NCI-H2196 treated with DMSO at 0.1 percent for 48 hours (cell line): Measurements from ENCODE around the gene MAGT1.
"Not testable (repeated sequence)": the region's sequence is repeated elsewhere in the genome, so short reads cannot be mapped to it uniquely, and the experiment has no call there.

Experiments used
- DNase-seq: peaks from one replicate; lab custom pipeline; 2025; ENCODE audit not compliant: unreplicated experiment; lab: John Stamatoyannopoulos, UW

MAGT1 gene

DNA sequence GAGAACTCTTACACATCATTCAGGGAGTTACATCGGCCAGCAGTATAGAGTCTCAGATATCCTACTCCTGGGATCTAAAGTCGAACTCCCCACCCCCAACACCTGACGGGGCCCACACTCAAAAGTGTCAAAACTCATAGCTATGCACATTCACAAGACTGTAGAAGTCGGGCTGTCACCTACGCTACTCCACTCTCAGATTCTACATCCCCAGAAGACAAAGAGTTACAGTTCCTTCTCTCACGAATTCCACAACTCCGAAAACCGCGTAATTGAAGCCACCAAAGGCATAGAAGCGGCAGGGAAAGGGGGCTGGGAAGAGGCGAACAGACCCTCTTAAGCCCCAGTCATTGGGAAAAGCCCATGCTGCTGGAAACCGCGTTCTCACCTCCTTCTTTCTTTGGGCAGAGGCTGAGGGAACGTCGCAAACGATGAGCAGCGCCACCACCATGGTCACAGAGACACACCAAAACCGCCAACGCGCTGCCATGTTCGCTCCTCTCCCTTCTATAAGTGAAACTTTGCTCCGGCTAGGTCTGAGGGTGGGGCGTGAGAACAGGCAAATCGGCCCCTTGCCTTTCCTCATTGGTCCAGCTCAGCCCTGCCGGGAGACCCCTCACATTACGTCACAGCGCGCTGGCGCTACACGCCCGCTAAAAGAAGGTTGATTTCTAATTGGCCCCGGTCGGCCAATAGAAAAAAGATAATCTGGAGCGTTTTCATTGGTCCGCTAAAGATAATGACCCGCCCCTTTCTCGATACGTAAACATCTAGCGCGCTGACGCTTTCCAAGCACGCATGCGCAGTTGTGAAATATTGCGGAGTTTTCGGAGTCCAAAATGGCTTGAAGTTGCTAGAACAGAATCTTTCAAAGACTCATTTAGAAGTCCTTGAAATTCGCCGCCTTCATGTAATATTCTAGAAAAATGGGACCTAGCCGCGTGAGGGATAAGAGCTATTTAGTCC lies at the start of gene MAGT1:
Gene MAGT1 (minus strand): TSS at position 515 of the 966 bp plus-strand sequence. CDS start 25 bp downstream, at position 490.
- peak; percentile 83 for DNase-seq

DNA sequence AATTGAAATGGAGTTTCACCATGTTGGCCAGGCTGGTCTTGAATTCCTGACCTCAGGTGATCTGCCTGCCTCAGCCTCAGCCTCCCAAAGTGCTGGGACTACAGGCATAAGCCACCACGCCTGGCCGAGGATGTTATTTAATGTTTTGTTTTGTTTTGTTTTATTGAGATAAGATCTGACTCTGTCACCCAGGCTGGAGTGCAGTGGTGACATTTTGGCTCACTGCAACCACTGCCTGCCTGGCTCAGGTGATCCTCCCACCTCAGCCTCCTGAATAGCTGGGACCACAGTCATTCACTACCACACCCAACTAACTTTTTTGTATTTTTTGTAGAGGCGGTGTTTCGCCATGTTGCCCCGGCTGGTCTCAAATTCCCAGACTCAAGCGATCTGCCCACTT lies 49.8 kb upstream of the MAGT1 start:
- DNase-seq = not testable (repeated sequence)

DNA sequence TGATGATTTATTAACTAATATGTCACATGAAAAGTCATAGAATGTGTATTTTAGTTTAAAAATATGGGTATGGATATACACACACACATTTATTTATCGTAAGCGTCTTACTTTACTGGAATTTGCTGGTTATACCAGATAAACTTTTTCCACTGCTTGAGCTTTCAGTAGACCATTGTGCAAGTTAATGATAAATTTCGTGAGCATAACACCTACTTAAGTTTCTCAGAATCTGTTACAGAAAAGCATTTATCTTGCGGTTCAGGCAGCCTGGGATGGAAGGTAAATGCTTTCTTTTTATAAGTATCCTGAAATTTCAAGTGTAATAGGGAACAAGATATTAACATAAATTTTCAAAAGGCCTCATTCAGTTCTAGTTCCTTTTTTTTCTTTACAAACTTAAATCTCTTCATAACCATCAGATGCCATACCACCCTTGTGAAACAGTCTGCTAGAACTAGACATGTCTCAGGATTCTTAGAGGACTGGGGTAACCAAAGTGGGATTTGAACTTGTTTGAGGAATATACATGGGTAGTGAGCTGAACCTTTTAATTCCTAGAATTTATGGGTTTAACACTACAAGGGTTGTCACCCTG lies 42.9 kb upstream of the MAGT1 start:
- no peak for DNase-seq

DNA sequence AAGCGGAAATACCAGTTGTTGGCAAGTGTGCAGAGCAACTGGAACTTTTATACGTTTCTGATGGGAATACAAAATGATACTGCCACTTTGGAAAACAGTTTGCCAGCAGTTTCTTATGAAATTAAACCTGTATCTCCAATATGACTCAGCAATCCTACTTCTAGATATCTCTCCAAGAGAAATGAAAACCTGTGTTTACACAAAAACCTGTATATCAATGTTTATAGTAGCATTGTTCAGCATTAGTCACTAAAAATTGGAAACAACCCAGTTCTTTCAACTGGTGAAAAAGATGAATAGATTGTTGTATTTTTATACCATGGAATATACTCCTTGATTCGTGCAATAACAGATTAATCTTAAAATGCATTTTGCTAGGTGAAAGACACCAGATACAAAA lies 42.1 kb upstream of the MAGT1 start:
- DNase-seq = peak; percentile 3

DNA sequence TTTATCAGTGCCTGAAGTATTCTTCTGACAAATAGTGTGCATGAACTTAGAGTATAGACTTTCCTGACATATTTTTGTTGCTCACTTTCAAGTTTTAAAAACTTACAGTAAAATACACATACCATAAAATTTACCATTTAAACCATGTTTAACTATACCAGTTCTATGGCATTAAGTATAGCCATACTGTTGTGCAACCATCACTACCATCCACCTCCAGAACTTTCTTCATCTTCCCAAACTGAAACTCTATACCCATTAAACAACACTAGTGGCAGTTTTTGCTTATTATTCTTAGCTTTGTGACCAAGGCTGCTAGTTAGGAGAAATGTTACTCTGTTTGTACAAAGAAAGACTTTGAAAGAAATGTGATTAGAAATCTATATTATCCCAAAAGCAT lies 41.1 kb upstream of the MAGT1 start:
- no peak for DNase-seq

DNA sequence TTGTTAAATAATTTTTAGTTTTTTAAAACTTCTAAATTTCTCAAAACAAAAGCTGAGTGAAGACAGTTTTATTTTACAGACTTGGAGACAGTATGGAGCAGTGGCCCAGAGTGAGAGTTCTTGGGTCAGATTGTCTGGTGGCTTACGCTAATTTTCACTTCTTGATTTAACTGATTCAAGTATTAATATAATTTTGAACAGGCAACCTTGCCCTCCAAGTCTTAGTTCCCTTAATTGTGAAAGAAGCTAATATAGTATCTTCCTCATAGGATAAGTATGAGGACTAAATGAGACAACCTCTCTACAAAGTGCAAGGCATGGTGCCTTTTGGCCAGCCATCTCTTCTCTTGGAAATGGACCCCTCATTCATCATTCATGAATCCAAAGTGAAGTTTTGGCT lies 40.7 kb upstream of the MAGT1 start:
- no peak for DNase-seq

DNA sequence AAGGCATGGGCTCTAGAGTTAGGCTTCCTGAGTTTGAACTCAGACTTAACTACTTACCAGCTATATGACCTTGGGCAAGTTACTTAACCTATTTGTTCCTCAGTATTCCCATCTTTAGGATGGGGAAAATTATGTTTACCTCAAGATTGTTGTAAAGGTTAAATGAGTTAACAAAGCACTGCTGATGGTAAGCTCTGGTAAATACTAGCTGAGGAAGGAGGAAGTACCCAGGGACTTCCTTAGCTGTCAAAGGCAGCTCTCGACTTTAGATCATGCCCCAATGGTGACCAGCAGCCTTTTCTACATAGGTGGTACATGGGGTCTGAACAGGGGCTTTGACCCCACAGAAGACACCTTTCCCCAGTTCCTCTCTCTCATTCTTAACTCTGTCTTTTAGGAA lies 35.3 kb upstream of the MAGT1 start:
- no peak for DNase-seq

DNA sequence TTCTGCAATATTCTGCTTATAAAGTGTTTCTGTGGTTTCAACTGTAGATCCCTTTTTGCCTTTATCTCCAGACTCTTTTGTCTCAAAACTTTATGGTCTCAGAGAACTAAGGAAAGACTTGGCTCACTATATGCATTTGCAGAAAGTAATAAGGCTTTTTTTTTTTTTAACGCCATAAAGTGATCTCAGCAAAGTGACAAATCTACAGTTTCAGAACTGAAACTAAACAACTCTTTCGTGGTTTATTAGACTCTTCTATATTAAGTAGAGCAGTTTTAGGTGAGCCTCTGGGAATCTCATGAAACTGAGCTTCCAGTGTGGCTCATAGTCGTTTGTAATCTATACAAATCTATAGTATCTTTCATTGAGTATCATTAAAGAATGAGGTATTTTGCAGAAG lies 30.5 kb upstream of the MAGT1 start:
- no peak for DNase-seq

DNA sequence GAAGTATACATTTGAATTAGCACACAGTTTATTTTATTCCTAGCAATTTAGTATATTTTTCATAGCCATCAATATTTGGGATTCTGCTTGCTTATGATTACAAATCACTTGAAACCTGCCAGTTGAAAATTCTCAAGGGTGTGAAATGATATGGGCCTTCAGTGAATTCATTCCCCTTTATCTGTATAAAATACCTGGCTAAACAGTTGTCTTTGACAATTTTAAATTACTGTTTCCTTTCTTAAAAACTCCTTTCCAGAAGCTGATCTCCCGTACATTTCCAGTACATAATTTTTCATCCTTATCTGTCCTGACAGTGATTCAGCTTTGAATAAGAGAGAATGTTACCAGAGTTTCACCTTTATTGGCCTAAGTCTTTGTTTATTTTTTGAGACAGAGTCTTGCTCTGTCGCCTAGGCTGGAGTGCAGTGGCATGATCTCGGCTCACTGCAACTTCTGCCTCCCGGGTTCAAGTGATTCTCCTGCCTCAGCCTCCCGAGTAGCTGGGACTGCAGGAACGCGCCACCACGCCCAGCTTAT lies 29.2 kb upstream of the MAGT1 start:
- no peak for DNase-seq

DNA sequence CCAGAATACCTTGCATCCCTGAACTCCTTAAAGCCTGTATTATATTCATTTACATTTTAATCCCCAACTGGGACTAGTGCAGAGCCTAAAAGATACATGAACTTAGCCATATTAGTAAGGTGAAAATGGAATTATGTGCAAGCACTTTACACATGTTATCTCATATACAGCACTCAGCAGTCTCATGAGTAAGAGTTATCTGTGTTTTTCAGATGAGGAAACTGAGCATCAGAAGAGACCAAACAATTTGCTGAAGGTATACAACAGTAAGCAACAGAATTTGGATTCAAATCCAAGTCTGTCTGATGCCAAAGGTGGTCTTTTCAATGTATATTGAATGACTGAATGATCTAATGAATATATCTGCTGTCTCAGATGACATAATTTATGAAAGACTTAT lies 27.6 kb upstream of the MAGT1 start:
- no peak for DNase-seq

DNA sequence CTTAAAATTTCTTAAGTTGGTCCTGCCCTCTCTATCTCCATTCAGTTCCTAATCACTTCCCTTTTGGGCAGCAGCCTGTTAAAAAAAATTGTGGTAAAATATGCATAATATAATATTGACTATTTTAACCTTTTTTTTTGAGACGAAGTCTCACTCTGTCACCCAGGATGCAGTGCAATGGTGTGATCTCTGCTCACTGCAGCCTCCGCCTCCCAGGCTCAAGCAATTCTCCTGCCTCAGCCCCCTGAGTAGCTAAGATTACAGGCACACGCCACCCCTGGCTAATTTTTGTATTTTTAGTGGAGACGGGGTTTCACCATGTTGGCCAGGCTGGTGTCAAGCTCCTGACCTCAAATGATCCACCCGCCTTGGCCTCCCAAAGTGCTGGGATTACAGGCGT lies 24.1 kb upstream of the MAGT1 start:
- not testable (repeated sequence) for DNase-seq

DNA sequence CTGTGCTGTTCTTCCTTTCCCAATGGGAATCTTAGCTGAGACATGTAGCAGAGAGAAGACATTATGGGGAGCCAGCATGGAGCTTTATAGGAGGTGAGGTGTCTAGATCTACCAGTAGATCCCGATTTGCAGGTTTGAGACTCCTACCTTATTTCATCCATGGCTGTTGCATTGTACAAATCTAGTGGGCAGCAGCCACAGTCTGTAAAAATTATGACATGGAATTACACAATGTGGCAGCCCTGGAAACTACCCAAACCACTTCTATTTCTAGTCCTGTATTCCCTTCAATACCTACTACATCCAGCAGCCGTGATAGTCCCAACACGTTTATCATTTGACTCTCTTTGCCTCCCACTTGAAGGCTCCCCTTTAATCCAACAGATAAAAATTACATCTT lies 23.3 kb upstream of the MAGT1 start:
- DNase-seq = no peak

DNA sequence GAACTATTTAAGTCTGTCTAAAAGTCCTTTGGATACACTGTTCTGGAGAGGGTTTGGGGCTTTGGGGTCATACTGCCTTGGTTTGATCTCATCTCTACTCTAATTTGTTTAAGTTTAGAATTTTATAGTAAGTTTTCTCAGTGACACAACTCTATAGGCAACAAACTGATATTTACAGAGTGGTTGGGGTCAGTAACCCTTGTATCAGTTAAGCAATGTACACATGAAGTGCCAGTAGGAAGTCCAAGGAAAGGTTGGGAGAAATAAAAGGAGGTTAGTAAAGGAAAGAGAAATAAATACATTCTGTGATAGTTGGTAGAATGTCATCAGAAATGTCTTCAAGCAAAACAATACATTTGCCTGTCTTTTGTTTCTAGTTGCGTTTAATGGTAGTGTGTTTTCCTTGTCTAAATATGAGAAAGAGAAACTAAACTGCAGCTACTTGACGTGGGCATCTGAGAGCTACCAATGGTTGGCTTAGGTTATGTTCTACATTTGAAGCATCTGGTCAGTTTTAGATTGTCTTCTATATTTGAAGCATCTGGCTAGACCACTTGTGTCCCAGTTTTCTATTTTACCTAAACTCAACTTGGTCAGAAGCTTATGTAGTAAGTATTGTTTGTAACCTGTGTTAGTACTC lies 22.2 kb upstream of the MAGT1 start:
- no peak for DNase-seq

DNA sequence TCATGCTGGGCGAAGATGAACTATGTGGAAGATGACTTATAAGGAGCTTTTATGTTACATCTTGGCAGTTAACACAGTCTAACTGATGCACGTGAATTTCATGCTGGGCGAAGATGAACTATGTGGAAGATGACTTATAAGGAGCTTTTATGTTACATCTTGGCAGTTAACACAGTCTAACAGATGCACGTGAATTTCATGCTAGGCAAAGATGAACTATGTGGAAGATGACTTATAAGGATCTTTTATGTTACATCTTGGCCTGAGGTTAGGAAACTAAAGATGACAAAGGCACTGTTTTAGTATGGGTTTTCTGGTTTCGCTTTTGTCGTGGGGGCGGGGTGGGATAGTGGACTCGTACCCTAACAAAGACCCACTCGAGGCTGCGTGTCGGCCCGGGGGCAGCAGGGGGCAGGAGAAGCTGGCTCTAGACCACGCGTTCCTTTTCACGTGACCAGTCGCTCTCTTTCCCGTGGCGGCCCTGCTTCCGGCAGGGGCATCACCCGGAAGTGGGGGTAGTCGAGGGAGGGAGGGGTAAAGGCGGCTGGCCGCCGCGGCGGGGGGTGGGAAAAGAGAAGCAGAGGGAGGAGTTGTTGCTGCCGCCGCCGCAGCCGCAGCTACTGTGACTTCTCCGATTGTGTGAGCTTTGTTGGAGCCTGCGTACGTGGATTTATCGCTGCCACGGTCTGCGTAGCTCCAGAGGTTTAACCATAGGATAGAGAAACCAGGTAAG lies 15.0 kb upstream of the MAGT1 start, which contains the start of gene ATP7A:
Gene ATP7A (plus strand): TSS at position 586 of the 733 bp plus-strand sequence. CDS start 60,949 bp downstream, outside the sequence.
- DNase-seq = peak; percentile 71

DNA sequence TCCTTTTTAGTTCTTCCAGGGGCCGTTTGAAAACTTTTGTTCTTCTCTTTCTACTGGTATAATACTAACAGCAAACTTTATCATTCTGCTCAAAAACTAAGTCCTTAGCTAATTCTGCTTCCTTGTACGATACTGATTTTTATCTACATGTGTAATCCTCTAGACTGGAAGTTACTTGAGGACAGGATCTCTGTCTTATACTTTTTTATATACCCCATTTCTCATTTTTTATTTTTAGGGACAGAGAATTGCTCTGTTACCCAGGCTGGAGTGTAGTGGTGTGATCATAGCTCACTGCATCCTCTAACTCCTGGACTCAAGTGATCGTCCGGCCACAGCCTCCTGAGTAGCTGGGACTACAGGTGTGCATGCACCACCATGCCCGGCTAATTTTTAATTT lies 6.3 kb upstream of the MAGT1 start:
- DNase-seq = no peak

DNA sequence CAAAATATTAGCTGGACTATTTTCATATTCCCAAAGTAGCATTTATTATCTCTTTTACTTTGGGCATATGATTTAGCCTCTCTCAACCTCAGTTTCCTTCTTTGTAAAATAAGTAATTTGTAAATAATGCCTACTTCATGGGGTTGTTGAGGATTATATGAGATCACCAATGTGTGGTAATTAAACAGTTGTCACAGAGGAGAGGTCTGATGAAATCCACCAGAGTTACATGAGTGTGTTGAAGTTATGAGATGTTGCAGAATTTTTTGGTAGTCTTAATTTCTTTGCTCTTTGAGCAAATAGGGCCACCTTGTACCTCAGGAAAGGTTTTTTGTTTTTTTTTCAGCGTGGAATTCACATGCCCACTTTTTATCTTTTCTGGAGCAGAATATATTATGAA lies 5.5 kb upstream of the MAGT1 start:
- no peak for DNase-seq

DNA sequence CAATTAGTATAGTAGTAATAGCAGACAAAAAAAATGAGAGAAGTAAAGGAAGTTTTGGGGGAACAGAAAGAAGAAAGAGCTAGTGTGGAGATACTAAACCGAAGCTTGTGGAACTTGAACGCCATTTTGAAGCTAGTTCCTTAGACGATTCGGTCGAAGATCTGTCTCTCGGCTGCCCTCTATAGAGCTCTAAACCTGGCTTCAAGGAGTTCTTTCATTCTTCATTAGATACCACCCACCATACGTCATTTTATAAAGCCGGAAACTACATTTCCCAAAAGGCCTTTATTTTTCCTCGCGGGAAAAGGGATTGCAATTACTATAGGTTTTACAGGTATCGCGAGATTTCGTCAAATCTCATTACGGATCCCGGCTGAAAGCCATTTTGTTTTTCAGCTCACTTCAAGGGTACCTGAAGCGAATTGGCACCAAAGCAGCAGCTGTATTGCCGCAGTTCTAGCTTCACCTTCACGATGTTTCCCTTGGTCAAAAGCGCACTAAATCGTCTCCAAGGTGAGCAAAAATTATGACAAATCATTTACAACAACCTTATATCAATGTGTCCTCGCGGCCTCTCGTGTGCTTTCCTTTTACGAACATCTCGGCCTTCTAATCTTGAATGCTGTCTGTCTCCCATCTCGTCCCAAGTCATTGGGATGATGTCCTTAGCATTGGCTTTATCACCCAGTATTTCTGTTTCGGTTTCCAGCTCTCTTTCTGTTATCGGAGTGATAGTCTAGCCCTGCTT lies 4.0 kb upstream of the MAGT1 start, which contains the start of gene COX7B:
Gene COX7B (plus strand): TSS at position 388 of the 748 bp plus-strand sequence. CDS start 86 bp downstream, at position 474.
- DNase-seq = peak; percentile 88

DNA sequence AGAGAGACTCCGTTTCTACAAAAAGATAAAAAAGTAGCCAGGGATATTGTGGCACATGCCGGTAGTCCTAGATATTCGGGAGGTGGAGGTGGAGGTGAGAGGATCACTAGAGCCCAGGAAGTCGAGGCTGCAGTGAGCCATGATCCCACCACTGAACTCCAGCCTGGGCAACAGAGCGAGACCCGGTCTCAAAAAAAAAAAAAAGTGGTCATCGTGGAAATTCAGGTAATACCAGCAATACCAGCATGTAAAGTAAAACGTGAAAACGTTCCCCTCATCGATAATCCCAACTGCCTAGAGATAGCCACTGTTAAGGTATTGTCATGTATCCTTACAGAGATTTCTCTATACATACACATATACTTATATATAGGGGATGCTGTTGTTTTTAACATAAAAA lies 1.5 kb downstream of the MAGT1 start:
- no peak for DNase-seq

DNA sequence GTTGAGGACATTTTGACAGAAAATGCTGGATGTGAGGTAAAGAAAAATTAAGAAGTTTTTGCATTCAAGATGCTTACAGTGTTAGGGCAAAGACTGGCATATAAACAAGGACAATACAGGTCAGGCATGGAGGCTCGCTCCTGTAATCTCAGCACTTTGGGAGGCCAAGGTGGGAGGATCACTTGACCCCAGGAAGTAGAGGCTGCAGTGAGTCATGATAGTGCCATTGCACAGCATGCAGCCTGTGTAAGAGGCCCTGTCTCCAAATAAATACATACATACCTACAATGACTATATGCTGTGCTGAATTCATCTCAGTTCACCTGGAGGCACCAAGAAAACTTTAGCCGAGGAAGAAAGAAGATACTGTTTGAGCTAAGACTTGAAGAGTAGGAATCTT lies 2.3 kb downstream of the MAGT1 start:
- DNase-seq = no peak

DNA sequence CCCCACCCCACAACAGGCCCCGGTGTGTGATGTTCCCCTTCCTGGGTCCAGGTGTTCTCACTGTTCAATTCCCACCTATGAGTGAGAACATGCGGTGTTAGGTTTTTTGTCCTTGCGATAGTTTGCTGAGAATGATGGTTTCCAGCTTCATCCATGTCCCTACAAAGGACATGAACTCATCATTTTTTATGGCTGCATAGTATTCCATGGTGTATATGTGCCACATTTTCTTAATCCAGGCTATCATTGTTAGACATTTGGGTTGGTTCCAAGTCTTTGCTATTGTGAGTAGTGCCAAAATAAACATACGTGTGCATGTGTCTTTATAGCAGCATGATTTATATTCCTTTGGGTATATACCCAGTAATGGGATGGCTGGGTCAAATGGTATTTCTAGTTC lies 13.8 kb downstream of the MAGT1 start:
- DNase-seq = not testable (repeated sequence)
